ENCODE data around the gene CLDN2.
"Not testable (repeated sequence)": the region's sequence is repeated elsewhere in the genome, so short reads cannot be mapped to it uniquely, and the experiment has no call there.

Gene CLDN2, protein sequence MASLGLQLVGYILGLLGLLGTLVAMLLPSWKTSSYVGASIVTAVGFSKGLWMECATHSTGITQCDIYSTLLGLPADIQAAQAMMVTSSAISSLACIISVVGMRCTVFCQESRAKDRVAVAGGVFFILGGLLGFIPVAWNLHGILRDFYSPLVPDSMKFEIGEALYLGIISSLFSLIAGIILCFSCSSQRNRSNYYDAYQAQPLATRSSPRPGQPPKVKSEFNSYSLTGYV

DNA sequence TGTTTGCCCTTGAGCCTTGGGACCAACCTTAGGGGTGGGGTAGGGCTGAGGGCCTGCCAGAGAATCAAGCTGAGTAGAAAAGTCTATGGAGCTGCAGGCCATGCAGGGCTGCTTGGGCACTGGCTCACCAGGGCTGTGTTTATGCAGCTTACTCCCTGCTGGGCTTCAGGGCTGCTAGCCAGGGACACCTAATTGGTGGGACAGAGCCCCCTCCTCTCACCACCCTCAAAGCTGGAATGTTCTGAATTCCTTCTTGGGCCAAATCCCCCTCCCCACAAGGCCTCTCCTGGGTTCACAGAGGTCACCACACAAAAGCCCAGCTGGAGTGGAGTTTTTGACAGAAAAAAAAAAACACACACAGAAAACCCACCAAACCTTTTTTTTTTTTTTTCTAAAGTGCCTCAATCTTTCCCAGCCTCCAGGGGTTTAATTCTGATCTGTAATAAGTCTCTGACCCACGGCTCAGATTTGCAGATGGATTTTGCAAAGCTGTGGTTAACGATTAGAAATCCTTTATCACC lies at the start of gene CLDN2:
TSS of gene CLDN2 (plus strand) at position 471 of the 521 bp plus-strand sequence. CDS start 7,827 bp downstream, outside the sequence.
- no peak for DNase-seq (ENCODE audit: low read depth, low spot score)

DNA sequence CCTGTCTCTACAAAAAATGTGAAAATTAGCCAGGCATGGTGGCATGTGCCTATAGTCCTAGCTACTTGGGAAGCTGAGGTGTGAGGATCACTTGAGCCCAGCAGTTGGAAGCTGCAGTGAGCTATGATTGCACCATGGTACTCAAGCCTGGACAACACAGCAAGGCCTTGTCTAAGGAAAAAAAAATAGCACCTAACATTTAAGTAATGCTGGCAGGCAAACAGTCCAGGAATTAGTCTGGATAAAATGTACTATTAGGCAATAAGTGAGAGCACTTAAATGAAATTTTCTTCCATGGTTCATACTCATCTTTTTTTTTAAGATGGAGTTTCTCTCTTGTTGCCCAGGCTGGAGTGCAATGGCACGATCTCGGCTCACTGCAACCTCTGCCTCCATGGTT lies 47.4 kb upstream of the CLDN2 start:
- not testable (repeated sequence) for DNase-seq (ENCODE audit: low read depth, low spot score)

DNA sequence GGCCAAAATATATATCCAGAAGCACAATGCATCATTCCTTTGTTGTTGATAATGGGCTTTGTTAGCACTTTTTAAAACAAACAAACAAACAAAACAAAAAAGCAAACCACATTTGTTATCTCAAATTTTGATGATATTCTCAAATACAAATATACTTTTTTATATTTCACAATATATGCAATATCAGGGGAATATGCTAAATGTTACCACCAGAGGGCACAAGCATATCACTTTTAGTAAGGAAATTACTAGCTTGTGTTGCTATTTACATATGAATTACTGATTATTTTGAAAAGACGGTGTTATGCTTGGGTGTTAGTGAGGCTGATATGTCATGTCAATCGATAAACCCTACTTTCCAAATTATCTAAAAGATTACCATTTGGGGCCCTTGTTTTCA lies 46.1 kb upstream of the CLDN2 start:
- no peak for DNase-seq (ENCODE audit: low read depth, low spot score)

DNA sequence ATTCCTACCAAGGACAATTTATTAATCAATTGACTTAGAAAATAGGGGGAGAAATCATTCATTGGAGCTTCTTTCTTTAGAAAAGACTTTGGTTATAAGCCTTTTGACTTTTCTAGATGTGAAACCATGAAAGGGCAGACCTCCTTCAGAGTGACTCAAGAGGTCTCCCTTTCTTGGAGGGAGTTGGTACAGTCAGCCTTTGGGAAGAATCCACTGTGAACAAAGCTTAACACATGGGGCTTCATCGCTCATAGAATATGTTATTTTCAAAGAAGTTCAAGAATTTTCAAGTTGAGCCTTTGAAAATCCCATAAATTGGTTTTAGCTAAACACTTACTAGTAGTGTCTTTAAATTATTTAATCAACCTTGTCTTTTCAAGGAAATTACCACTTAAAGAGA lies 45.1 kb upstream of the CLDN2 start:
- no peak for DNase-seq (ENCODE audit: low read depth, low spot score)

DNA sequence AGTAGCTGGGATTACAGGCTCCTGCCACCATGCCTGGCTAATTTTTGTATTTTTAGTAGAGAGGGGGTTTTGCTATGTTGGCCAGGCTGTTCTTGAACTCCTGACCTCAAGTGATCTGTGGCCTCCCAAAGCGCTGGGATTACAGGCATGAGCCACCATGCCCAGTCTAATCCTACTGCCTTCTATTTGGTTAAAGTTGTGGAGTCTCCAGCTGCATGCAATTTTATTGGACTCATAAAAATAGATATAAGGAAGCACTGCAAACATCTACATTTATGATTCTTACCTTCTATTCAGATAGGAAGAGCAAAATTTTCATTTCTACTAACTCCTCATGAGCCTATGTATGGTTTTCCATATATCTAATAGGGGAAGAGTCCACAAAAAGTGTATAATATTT lies 30.7 kb upstream of the CLDN2 start:
- DNase-seq (ENCODE audit: low read depth, low spot score): no peak

DNA sequence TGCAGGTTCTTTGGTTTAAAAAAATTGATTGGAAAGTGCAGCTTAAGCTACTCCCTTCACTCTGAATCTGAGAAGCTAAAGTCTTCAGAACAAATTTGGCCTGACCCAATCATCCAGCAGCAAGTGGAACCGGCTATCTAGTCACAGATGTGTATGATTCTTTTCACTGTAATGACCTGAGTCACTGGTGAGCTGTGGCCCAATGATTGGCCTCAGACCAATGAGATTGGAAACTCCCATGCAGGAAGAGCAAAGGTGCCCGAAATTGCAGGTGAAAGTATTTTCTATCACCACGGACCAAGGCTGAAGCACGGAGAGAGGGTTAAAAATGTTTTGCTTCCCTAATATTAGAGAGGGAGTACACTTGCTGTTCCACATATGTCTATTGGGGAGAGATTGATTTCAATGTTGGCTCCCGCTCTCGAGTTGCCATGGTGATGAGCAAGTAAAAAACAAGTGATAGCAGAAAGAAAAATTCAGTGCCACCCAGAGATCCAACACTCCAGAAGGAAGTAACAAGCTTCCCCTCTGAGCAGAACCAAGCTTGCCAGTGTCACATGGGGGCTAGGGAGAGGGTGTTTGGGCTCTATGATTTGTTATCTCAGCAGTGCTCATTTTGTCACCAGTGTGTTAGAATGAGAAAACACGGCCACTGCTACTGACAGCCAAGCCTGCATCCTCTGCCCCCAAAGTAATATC lies 28.3 kb upstream of the CLDN2 start:
- no peak for DNase-seq (ENCODE audit: low read depth, low spot score)

DNA sequence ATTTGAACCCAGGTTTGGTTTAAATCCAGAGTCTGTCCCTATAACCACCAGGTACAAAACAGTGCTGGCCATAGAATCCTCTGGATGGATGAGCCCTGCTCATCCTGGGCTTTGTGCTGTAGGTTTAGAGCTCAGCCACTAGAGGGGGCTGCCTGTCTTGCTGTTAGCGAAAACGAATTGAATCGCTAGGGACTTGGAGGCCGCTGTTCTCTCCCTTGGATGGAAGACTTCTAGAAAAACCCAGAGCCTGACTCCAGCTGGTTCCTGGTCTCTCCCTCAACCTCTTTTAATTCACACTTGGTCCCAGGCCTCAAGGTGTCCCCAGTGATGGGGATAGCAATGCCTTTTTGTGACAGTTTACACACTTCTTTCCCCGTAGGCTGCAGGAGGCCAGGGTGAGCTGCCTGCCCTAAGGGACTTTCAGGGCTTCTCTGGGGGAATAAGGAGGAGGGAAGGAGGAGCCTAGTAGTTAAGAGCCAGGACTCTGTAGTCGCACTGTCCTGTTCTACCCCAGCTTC lies 25.8 kb upstream of the CLDN2 start:
- no peak for DNase-seq (ENCODE audit: low read depth, low spot score)

DNA sequence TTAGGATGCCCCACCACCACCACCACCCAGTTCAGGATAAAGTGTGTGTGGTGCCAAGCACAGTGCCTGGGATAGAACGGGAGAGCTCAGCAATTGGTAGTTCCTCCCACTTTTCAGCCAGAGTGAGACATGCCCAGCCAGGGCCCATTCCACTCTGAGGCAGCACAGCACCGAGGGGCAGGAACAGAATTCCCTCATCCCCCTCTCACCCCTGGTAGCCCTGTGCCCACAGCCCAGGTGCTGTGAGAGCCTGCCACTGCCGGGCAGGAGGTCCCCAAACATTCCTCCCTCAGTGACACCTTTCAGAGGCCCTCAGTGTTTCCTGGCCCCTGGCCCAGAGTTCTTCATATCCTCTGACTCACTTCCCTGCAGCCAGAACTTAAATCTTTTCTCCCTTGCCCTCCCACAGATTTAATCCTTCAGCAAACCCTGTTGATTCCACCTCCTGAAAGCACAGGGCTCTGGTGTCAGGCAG lies 25.2 kb upstream of the CLDN2 start:
- no peak for DNase-seq (ENCODE audit: low read depth, low spot score)

DNA sequence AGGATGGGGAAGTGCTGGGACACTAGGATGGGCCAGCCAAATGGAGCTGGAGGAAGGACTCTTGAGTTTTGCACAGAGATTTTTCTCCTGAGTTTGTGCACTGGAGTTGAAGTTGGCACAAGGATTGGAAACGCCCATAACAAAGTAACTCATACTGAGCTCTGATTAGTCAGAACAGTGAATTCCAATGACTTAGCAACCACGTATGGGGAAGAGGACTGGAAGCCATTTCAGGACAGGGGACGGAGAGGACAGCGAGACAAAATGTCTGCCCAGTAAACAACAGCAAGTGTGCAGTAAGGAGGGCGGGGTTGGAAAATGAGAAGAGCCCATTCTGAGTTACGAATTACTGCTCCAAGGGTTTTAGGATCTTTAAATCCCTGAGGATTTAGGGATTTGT lies 22.9 kb upstream of the CLDN2 start:
- no peak for DNase-seq (ENCODE audit: low read depth, low spot score)

DNA sequence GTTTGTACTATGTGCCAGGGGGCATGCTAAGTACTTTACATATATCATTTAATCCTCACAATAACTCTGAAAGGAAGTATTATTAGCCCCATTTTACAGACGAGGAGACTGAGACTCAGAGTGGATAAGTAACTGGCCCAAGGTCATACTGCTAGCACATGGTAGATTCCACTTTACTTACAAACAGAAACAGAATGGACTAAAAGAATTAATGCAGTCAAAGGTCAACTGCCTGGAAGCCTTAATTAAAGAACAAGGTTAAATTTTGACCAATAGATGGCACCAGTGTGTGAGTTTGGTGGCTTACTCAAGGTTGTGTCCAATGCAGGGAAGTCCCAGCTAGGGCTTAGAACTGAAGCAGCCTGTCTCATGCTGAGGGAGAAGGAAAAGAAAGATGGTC lies 21.7 kb upstream of the CLDN2 start:
- no peak for DNase-seq (ENCODE audit: low read depth, low spot score)

DNA sequence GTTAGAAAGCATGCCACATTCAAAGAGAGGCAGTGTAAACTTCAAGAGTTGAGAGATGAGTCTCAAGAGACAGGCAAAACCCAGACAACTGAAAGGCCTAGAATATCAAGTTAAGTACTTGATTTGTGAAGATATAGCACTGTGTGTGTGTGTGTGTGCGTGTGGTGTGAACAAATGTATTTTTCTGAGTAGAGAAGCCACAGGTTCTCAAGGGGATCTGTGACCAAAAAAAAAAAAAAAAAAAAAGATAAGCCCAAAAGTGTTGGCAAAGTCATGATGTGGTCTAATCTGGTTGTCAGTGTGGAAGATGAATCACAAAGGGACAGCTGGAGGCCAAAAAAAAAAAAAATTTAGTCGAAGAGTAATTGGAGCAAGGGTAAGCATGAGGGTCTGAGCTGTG lies 20.9 kb upstream of the CLDN2 start:
- DNase-seq (ENCODE audit: low read depth, low spot score): no peak

DNA sequence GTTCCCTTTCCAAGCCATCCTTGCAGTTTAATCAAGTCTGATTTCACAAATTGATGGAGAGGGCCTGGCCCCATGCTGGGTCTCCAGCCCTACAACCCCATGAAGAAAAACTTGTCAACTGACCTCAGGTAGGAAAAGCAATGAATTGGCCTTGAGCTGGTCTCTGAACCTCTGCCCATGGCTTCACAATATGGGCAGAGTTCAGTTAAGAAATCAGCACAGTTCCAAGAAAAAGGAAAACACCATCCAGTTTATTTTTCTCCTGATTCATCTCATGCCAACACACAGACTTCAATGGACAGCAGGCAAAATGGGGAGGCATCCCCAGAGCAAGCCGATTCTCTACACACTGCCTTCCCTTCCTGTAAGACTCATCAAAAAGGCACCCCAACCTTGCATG lies 20.4 kb upstream of the CLDN2 start:
- no peak for DNase-seq (ENCODE audit: low read depth, low spot score)

DNA sequence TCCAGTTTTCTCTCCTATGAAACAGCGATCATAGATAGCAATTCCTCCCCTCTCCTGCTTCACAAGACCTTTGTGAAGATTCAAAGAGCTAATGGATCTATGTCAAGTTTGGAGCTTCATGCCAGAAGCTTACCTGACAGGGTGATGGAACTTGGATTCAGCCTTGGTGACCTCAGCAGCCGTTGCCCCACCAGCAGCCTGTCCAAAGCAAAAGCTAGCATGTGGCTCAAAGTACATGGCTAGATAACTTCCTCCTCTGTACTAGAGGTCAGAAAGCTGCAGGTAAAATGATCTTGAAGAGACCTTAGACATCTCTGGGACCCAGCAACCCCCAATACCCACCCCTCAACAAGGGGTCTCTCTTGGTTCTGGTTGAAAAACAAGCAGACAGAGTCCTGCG lies 18.9 kb upstream of the CLDN2 start:
- DNase-seq (ENCODE audit: low read depth, low spot score): no peak

DNA sequence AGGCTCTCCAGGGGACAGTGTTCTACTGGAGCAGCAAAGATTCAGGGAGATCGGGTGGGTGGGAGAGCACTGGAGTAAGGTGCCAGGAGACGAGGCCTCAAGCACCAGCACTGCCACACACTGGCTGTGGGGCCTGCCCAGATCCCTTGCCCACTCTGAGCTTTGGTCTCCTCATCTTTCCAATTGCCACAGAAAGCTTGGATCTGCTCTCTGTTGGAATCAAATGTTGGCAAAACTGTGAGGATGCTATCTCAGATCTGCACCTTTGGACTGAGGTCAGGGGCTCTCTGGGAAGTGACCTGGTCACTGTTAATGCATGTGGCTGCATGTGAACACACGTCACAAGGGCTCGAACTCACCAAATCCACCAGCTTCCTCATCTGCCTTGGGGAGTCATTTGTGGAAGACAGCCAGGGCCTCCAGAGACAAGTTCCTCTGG lies 18.4 kb upstream of the CLDN2 start:
- no peak for DNase-seq (ENCODE audit: low read depth, low spot score)

DNA sequence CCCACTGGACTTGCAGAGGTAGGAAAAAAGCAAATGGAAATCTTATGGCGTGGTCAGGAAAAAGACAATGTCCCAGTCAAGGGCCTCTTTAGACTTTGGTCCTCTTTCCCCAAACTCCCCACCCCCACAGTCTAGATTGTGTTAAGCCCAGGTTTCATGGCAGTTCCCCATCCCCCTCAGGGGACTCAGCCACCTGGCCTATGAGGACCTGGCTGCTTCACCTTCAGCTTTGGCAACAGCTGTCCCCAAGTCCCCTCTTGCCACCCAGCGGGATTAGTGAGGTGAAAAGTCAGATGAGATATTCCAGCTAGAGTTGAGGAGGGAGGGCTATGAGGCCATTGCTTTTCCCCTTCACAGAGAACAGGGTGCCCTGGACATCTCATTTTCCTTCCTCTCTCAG lies 17.5 kb upstream of the CLDN2 start:
- no peak for DNase-seq (ENCODE audit: low read depth, low spot score)

DNA sequence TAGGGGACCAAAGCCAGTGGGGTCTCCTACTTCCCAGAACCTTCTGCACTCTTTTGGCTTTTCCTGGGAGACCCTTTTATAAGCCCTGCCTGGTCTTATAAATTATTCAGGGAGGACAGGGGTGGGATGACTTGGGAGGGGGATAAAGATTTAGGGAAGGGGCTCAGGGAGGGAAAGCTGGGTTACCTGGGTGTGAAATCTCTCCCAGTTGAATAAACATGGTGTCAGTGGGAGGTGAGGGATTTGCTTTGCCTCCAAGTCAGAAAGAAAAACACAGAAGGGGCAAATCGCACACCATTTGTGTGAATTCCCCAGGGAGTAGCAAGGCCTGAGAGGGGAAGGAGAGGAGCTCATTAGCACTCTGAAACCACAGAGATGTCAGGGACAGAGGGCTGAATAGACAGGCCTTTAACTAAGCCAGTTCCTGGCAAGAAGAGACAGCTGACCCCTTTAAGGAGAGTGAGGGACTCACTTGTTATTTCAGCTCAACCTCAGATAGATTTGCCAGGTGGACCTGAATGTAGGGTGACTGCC lies 16.8 kb upstream of the CLDN2 start, which contains the start of gene RIPPLY1:
TSS of gene RIPPLY1 (minus strand) at position 51 of the 534 bp plus-strand sequence. CDS start 54 bp downstream, outside the sequence.
- no peak for DNase-seq (ENCODE audit: low read depth, low spot score)

DNA sequence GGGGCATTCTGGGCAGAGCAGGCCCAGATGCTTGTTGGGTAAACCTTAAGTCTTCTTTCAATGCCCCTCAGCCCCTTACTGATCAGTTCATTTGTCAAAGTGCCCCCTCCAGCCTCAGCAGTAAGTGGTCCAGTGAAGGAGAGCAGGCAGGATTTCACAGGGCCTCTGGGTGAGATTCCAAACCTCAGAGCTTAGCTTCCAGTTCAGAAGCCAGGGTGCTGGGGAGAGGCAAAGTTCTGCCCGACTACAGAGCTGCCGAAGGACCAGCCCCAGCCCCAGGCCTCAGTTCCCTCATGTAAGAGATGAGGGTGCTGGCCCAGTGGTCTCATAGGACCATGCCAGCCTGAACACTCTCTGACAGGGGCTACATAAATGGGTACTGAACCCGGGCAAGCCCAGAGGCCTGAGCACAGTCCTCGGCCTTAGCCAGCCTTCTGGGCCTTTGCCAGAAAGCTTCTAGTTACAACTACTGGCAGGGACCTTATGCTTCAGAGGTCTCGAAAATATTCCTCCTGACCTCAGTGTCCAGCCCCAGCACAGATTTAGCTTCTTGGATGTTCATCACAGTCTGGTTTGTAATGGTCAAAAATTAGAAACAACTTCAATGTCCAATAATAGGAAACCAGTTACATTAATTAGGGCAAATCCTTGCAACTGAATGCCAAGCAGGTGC lies 16.2 kb upstream of the CLDN2 start:
- DNase-seq (ENCODE audit: low read depth, low spot score): no peak

DNA sequence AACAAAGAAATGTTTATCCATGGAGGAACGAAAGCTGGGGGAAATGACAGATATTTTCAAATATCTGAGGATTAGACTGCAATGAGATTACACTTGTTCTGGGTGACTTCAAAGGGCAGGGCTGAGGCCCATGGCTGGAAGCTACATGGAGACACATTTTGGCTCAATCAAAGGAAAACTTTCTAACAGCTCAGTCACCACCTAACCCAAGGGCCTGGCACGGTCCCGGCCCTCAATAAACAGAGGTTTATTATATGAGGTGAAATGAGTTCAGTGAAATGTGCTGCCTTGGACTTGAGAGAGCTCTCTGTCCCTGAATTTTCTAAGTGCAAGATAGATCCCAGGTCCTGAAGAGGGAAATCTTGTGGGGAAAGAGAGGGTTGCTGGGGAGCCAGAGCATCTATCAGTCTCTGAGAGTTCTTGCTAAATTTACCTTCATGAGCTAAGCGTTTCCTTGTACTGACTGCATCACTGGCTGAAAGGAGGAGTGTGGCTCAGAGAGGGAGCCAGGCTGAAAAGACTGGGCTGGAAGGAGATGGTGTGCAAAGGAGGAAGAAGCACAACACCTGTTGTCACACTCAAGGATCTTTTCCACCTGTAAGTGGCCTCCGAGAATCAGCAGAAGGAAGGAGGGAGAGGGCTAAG lies 15.0 kb upstream of the CLDN2 start:
- DNase-seq (ENCODE audit: low read depth, low spot score): no peak

DNA sequence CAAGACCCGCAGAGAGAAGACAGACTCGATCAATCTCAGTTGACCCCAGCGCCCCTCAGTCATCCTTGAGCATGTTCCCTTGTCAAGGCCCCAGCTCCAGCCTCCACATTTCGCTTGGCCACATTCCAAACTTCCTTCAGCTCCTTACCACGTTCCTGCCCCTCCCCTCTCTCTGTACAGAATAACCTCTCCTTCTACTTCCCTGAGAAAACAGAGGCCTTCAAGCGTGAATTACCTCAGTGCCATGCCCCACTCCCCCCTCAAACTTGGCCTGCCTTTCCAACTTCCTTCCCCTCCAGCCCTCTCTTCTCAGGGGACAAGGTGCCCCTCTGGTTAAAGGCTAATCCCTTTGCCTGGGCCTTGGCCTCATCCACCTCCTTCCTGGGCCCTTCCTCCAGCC lies 13.8 kb upstream of the CLDN2 start:
- DNase-seq (ENCODE audit: low read depth, low spot score): no peak

DNA sequence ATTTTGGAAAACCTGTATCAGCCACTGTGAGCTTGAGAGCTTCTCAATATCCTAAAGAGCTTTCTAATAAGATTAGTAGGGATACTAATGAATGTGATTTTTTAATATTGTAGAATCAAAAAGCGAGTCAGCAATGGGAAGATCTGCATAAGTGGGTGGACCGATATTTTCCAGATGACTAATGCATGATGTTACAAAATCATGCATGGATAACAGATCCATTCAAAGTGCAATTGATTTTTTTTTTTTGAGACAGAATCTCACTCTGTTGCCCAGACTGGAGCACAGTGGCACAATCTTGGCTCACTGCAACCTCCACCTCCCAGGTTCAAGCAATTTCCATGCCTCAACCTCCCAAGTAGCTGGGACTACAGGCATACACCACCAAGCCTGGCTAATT lies 7.3 kb upstream of the CLDN2 start:
- no peak for DNase-seq (ENCODE audit: low read depth, low spot score)

DNA sequence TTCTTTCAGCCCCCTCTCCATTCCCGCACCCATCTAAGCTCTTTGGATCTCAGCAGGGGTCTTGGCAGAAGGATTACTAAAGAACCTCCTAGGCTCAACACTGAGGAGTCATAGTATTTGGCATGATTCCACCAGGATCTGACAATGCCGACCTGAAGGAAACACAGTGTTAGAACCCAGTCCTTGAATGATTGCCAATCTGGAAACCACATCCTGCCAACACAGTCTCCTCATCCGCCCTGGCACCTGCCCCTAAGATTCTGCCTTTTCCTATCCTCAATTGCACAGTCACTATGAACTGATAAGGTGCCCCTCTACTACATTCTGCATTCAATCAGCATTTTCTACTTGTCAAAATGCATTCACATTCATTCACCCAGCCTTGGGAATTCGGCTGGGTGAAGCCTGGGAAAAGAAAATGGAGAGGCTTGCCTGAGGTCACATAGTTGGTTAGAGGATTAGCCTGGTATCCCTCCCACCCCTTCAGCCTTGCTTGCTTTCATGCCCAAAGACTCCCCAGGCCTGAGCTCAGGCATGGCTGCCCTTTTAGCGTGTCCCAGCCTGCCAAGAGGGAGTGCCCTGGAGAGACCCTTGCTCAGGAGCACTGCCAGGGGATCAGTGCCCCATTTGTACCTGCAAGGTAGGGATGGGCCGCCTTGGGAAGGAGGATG lies 2.2 kb upstream of the CLDN2 start:
- DNase-seq (ENCODE audit: low read depth, low spot score): no peak
